Hepatocyte (in vitro differentiated cells): ENCODE measurements around the gene KCNQ1.

Experiments used
- EZH2 ChIP-seq: fragments of 200-600 bp; sonication (generic); IDR thresholded peaks from 2 replicates; pipeline ENCODE4 v1.6.1; 2016; ENCODE audit warnings: antibody characterized with exemption, mild to moderate bottlenecking, borderline replicate concordance
- EZH2phosphoT487 ChIP-seq: fragments of 200-600 bp; sonication (generic); IDR thresholded peaks from one replicate; pipeline ENCODE4 v1.6.1; 2018; ENCODE audit warnings: antibody characterized with exemption, mild to moderate bottlenecking, low read depth, moderate library complexity; ENCODE audit not compliant: unreplicated experiment, severe bottlenecking
- TF ChIP-seq, protein P1 (sequence below): fragments of 200-600 bp; sonication (generic); IDR thresholded peaks from 2 replicates; pipeline ENCODE4 v1.5.1; 2016; ENCODE audit warnings: antibody characterized with exemption, mild to moderate bottlenecking; ENCODE audit not compliant: poor library complexity

- TF ChIP-seq, protein P1, sequence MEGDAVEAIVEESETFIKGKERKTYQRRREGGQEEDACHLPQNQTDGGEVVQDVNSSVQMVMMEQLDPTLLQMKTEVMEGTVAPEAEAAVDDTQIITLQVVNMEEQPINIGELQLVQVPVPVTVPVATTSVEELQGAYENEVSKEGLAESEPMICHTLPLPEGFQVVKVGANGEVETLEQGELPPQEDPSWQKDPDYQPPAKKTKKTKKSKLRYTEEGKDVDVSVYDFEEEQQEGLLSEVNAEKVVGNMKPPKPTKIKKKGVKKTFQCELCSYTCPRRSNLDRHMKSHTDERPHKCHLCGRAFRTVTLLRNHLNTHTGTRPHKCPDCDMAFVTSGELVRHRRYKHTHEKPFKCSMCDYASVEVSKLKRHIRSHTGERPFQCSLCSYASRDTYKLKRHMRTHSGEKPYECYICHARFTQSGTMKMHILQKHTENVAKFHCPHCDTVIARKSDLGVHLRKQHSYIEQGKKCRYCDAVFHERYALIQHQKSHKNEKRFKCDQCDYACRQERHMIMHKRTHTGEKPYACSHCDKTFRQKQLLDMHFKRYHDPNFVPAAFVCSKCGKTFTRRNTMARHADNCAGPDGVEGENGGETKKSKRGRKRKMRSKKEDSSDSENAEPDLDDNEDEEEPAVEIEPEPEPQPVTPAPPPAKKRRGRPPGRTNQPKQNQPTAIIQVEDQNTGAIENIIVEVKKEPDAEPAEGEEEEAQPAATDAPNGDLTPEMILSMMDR: no peak
- TF ChIP-seq EZH2phosphoT487: no peak
- TF ChIP-seq EZH2: no peak
Observed at GRCh38 chr11:2558861-2559526, 114.2 kb downstream of the KCNQ1 start.
